ENCODE data around the gene EIF2B5.
"Not testable (repeated sequence)": the region's sequence is repeated elsewhere in the genome, so short reads cannot be mapped to it uniquely, and the experiment has no call there.

EIF2B5 gene

GRCh38 chr3:184149123-184149522 is 14.0 kb downstream of the EIF2B5 start:
- DNase-seq (ENCODE audit: insufficient read length) (no peak), FAIRE-seq (no peak)
- TF ChIP-seq POLR2A (IDR thresholded peaks at IDR 0.05; ENCODE audit: low read depth, low read length) = no peak
- TF ChIP-seq TAF1 (IDR thresholded peaks at IDR 0.05; ENCODE audit: borderline replicate concordance, low read depth, low read length) = no peak
- TF ChIP-seq POLR2AphosphoS5 (IDR thresholded peaks at IDR 0.05; ENCODE audit: low read depth, low read length) = no peak

- DNase-seq (ENCODE audit: insufficient read length); FAIRE-seq: not testable (repeated sequence)
Measured at GRCh38 chr3:184149770-184150169, 14.6 kb downstream of the EIF2B5 start.

GRCh38 chr3:184154885-184155643 is 19.9 kb downstream of the EIF2B5 start, which contains the start of gene DVL3:
Gene DVL3 (plus strand): TSS chr3:184155377. CDS start chr3:184155636, 259 bp downstream.
- DNase-seq (ENCODE audit: insufficient read length) (peak; percentile 88), FAIRE-seq (no peak)
- TF ChIP-seq TAF1 (IDR thresholded peaks at IDR 0.05; ENCODE audit: borderline replicate concordance, low read depth, low read length) (peak; percentile 17; the same call in 1 of the 2 replicates), POLR2AphosphoS5 (IDR thresholded peaks at IDR 0.05; ENCODE audit: low read depth, low read length) (no peak), POLR2A (IDR thresholded peaks at IDR 0.05; ENCODE audit: low read depth, low read length) (no peak; the same call in 1 of the 2 replicates)

- peak; percentile 61 for DNase-seq (ENCODE audit: insufficient read length)
- no peak for TF ChIP-seq TAF1 (IDR thresholded peaks at IDR 0.05; ENCODE audit: borderline replicate concordance, low read depth, low read length)
- TF ChIP-seq POLR2AphosphoS5 (IDR thresholded peaks at IDR 0.05; ENCODE audit: low read depth, low read length) = no peak
- TF ChIP-seq POLR2A (IDR thresholded peaks at IDR 0.05; ENCODE audit: low read depth, low read length) = no peak
- FAIRE-seq = no peak
Measured at GRCh38 chr3:184155644-184156521, 20.7 kb downstream of the EIF2B5 start.

GRCh38 chr3:184156522-184156955 is 21.4 kb downstream of the EIF2B5 start:
- no peak for DNase-seq (ENCODE audit: insufficient read length)
- FAIRE-seq = no peak
- no peak for TF ChIP-seq TAF1 (IDR thresholded peaks at IDR 0.05; ENCODE audit: borderline replicate concordance, low read depth, low read length)

- no peak for TF ChIP-seq TAF1 (IDR thresholded peaks at IDR 0.05; ENCODE audit: borderline replicate concordance, low read depth, low read length)
- DNase-seq (ENCODE audit: insufficient read length) (no peak), FAIRE-seq (no peak)
Measured at GRCh38 chr3:184157206-184157605, 22.0 kb downstream of the EIF2B5 start.

GRCh38 chr3:184158404-184158803 is 23.2 kb downstream of the EIF2B5 start:
- DNase-seq (ENCODE audit: insufficient read length) (no peak), FAIRE-seq (no peak)
- no peak for TF ChIP-seq POLR2A (IDR thresholded peaks at IDR 0.05; ENCODE audit: low read depth, low read length)
- no peak for TF ChIP-seq POLR2AphosphoS5 (IDR thresholded peaks at IDR 0.05; ENCODE audit: low read depth, low read length)
- no peak for TF ChIP-seq TAF1 (IDR thresholded peaks at IDR 0.05; ENCODE audit: borderline replicate concordance, low read depth, low read length)

GRCh38 chr3:184160456-184160855 is 25.3 kb downstream of the EIF2B5 start:
- DNase-seq (ENCODE audit: insufficient read length) (no peak), FAIRE-seq (no peak)

GRCh38 chr3:184162571-184163070 is 27.5 kb downstream of the EIF2B5 start:
- DNase-seq (ENCODE audit: insufficient read length); FAIRE-seq: not testable (repeated sequence)

More at GRCh38 chr3:184160456-184160855, 25.3 kb downstream of the EIF2B5 start:
- no peak for TF ChIP-seq TAF1 (IDR thresholded peaks at IDR 0.05; ENCODE audit: borderline replicate concordance, low read depth, low read length)
- no peak for TF ChIP-seq POLR2AphosphoS5 (IDR thresholded peaks at IDR 0.05; ENCODE audit: low read depth, low read length)
- TF ChIP-seq POLR2A (IDR thresholded peaks at IDR 0.05; ENCODE audit: low read depth, low read length) = no peak

- FAIRE-seq = no peak
- no peak for DNase-seq (ENCODE audit: insufficient read length)
- TF ChIP-seq POLR2AphosphoS5 (IDR thresholded peaks at IDR 0.05; ENCODE audit: low read depth, low read length) = no peak
- TF ChIP-seq TAF1 (IDR thresholded peaks at IDR 0.05; ENCODE audit: borderline replicate concordance, low read depth, low read length) = no peak
- no peak for TF ChIP-seq POLR2A (IDR thresholded peaks at IDR 0.05; ENCODE audit: low read depth, low read length)
Measured at GRCh38 chr3:184164648-184165330, 29.6 kb downstream of the EIF2B5 start.

- no peak for TF ChIP-seq POLR2AphosphoS5 (IDR thresholded peaks at IDR 0.05; ENCODE audit: low read depth, low read length)
- no peak for TF ChIP-seq POLR2A (IDR thresholded peaks at IDR 0.05; ENCODE audit: low read depth, low read length)
- no peak for TF ChIP-seq TAF1 (IDR thresholded peaks at IDR 0.05; ENCODE audit: borderline replicate concordance, low read depth, low read length)
- FAIRE-seq (no peak), DNase-seq (ENCODE audit: insufficient read length) (no peak)
Measured at GRCh38 chr3:184165543-184165942, 30.4 kb downstream of the EIF2B5 start.
